B cell (primary cell): ENCODE measurements around the gene TSPAN18.

Source experiments
- CTCF ChIP-seq: fragments of 200-600 bp; IDR thresholded peaks from one replicate; pipeline ENCODE4 v1.8.0; 2022; ENCODE audit warnings: antibody characterized with exemption, mild to moderate bottlenecking
- EZH2 ChIP-seq: IDR thresholded peaks from 2 replicates; pipeline ENCODE4 v1.6.1; 2012; ENCODE audit warnings: borderline replicate concordance, low read depth, mild to moderate bottlenecking, moderate library complexity, low read length; ENCODE audit not compliant: insufficient read depth, poor library complexity, severe bottlenecking

GRCh38 chr11:44776551-44777208, 49.9 kb downstream of the TSPAN18 start:
- TF ChIP-seq CTCF, result no peak
- TF ChIP-seq EZH2, result no peak
